Mucosa of descending colon (tissue), 3 donors: ENCODE results near the gene AMZ2. TPM values are rescaled to one million over a fixed set of nuclear protein-coding genes. Genes with fewer than 3 reads are reported as not detected.
A peak's percentile ranks its signal among the peaks of the same experiment; 100 is the strongest.
"Not testable (repeated sequence)": the region's sequence is repeated elsewhere in the genome, so short reads cannot be mapped to it uniquely, and the experiment has no call there.

Experiments
- ATAC-seq: fragments of 200-7000 bp; cut with Tn5 transposase; one replicate; pipeline ENCODE4 v1.9.1; 2020; ENCODE audit warnings: mild to moderate bottlenecking, moderate library complexity
- DNase-seq, 3 donors: peaks; one replicate each; pipeline ENCODE4 v3.0.0-alpha.2; 2020
- H3K36me3 ChIP-seq: fragments of 200-600 bp; one replicate; pipeline ENCODE4 v1.8.0; 2021; ENCODE audit warnings: low read depth, mild to moderate bottlenecking
- H3K4me1 ChIP-seq: fragments of 200-600 bp; one replicate; pipeline ENCODE4 v1.8.0; 2021; ENCODE audit warnings: low read depth, mild to moderate bottlenecking
- H3K4me3 ChIP-seq: fragments of 200-600 bp; one replicate; pipeline ENCODE4 v1.8.0; 2021; ENCODE audit warnings: mild to moderate bottlenecking
- H3K9me3 ChIP-seq: fragments of 200-600 bp; one replicate; pipeline ENCODE4 v1.8.0; 2021; ENCODE audit warnings: mild to moderate bottlenecking
- CTCF ChIP-seq: fragments of 200-600 bp; IDR thresholded peaks from one replicate; pipeline ENCODE4 v1.8.0; 2022; ENCODE audit warnings: antibody characterized with exemption, mild to moderate bottlenecking
- intact Hi-C, 2 donors: fragments of 100-400 bp; cut with DNase I in 1 of 2; cut with micrococcal nuclease in 1 of 2; formaldehyde crosslinking; loops; one replicate each; pipeline versions ENCODE4 v1.11.0 to v1.11.1; 2022; cut with DNase I, micrococcal nuclease
- total RNA-seq, 3 donors: library from RNA; stranded (reverse); fragmentation: NEBNext Ultra II Directional in 2 of 3; extraction: Animal tissue kit (Norgen Biotek cat#: 25700) in 2 of 3; gene quantifications; one replicate each; pipeline versions ENCODE4 v1.2.1 to v1.2.4, GENCODE V29; 2021 to 2023
- donor health status: DM: no; HTN: no; CAD: no; lungs with moderate emphysema.
- donor health status: DM: no; HTN: no; CAD: no.
- donor health status: DM: no; HTN: yes; CAD: no.

Gene AMZ2
- total RNA-seq, 3 donors from 2014 or later: 38.0 to 72.0 (median 44.6) TPM

GRCh38 chr17:68228817-68229570, 18.8 kb upstream of the AMZ2 start:
- no peak for TF ChIP-seq CTCF
- H3K36me3 ChIP-seq: no peaks in the 10 kb centered on the region
- ATAC-seq: no peak
- no peak overlapping the region for H3K4me3 ChIP-seq
- no peaks in the 10 kb centered on the region for H3K9me3 ChIP-seq
- no peaks in the 10 kb centered on the region for H3K4me1 ChIP-seq
- intact Hi-C loops: no loop called here
- DNase-seq: no peak

- no peaks in the 10 kb centered on the region for H3K9me3 ChIP-seq
- TF ChIP-seq CTCF: no peak
- ATAC-seq (no peak), DNase-seq (no peak)
- H3K4me3 ChIP-seq: no peak overlapping the region
- H3K36me3 ChIP-seq: no peaks in the 10 kb centered on the region
- H3K4me1 ChIP-seq: no peaks in the 10 kb centered on the region
- intact Hi-C loops: no loop called here
Observed at GRCh38 chr17:68229619-68230018, 18.2 kb upstream of the AMZ2 start.

- intact Hi-C loops, H3K4me1 ChIP-seq, H3K4me3 ChIP-seq, DNase-seq, H3K36me3 ChIP-seq, H3K9me3 ChIP-seq, ATAC-seq: not testable (repeated sequence)
Observed at GRCh38 chr17:68231131-68231530, 16.7 kb upstream of the AMZ2 start.

- intact Hi-C loops: no loop called here
- H3K4me3 ChIP-seq: no peak overlapping the region
- DNase-seq: no peak
- TF ChIP-seq CTCF: no peak
- no peaks in the 10 kb centered on the region for H3K9me3 ChIP-seq
- H3K36me3 ChIP-seq: no peaks in the 10 kb centered on the region
- no peak for ATAC-seq
- no peaks in the 10 kb centered on the region for H3K4me1 ChIP-seq
Observed at GRCh38 chr17:68231541-68231940, 16.3 kb upstream of the AMZ2 start.

GRCh38 chr17:68232741-68233140, 15.1 kb upstream of the AMZ2 start:
- H3K36me3 ChIP-seq, H3K4me3 ChIP-seq, H3K9me3 ChIP-seq, H3K4me1 ChIP-seq, intact Hi-C loops, DNase-seq: not testable (repeated sequence)
- ATAC-seq: peak; percentile 4

- H3K4me3 ChIP-seq, H3K36me3 ChIP-seq, H3K9me3 ChIP-seq, H3K4me1 ChIP-seq, intact Hi-C loops: not testable (repeated sequence)
- DNase-seq (peak in 1 of 3 donors; percentile 50), ATAC-seq (peak; percentile 49)
Observed at GRCh38 chr17:68234726-68235335, 13.0 kb upstream of the AMZ2 start.

GRCh38 chr17:68235336-68235791, 12.5 kb upstream of the AMZ2 start:
- H3K36me3 ChIP-seq, H3K4me1 ChIP-seq, H3K9me3 ChIP-seq, H3K4me3 ChIP-seq, DNase-seq, ATAC-seq, intact Hi-C loops: not testable (repeated sequence)

GRCh38 chr17:68237369-68238163, 10.3 kb upstream of the AMZ2 start:
- H3K4me1 ChIP-seq, H3K4me3 ChIP-seq, H3K9me3 ChIP-seq, H3K36me3 ChIP-seq, intact Hi-C loops: not testable (repeated sequence)
- DNase-seq (peak; percentile 51 to 73 (median 63)), ATAC-seq (peak; percentile 85)
